Aorta (tissue), 5 donors: ENCODE measurements around the gene USP24. TPM values are rescaled to one million over a fixed set of nuclear protein-coding genes. Genes with fewer than 3 reads are reported as not detected.

Experiments used
- ATAC-seq: fragments of 200-7000 bp; cut with Tn5 transposase; one replicate; pipeline ENCODE4 v1.9.1; 2022; ENCODE audit warnings: moderate library complexity; ENCODE audit not compliant: low FRiP score
- DNase-seq, 2 donors: peaks; one replicate each; pipeline ENCODE4 v3.0.0-alpha.2; 2020
- H3K27ac ChIP-seq, 2 donors: one replicate each; pipeline ENCODE4 v1.5.1; 2013; ENCODE audit warnings: low read length in 2 of 2, mild to moderate bottlenecking in 2 of 2, moderate library complexity in 2 of 2, control low read depth in 1 of 2, inconsistent platforms in 1 of 2, low read depth in 1 of 2
- H3K27me3 ChIP-seq, 2 donors: one replicate each; pipeline ENCODE4 v1.6.1; 2013; ENCODE audit warnings: control low read depth in 1 of 2, low read length in 1 of 2, mild to moderate bottlenecking in 1 of 2, moderate library complexity in 1 of 2; ENCODE audit not compliant: insufficient read depth in 2 of 2, control insufficient read depth in 1 of 2
- H3K36me3 ChIP-seq, 2 donors: one replicate each; pipeline ENCODE4 v1.6.1; 2013; ENCODE audit warnings: control low read depth in 1 of 2, low read length in 1 of 2, mild to moderate bottlenecking in 1 of 2; ENCODE audit not compliant: insufficient read depth in 2 of 2, control insufficient read depth in 1 of 2
- H3K4me1 ChIP-seq, 2 donors: one replicate each; pipeline ENCODE4 v1.6.1; 2013; ENCODE audit warnings: low read length in 2 of 2, control low read depth in 1 of 2, mild to moderate bottlenecking in 1 of 2, moderate library complexity in 1 of 2; ENCODE audit not compliant: insufficient read depth in 2 of 2, control insufficient read depth in 1 of 2
- H3K4me3 ChIP-seq, 2 donors: one replicate each; pipeline ENCODE4 v1.5.1; 2013; ENCODE audit warnings: low read length in 2 of 2, control low read depth in 1 of 2, mild to moderate bottlenecking in 1 of 2
- H3K9me3 ChIP-seq: one replicate; pipeline ENCODE4 v1.6.1; 2013; ENCODE audit warnings: mild to moderate bottlenecking, low read length; ENCODE audit not compliant: control insufficient read depth
- WGBS, 2 donors: extraction: QIAGEN DNeasy Blood & Tissue Kit; methylation state at CpG; one replicate each; pipeline ENCODE4 v1.1.7; 2013; 5-methylcytosine and 5-hydroxymethylcytosine counted together
- intact Hi-C, 2 donors: fragments of 100-400 bp; cut with DNase I; formaldehyde crosslinking; loops; one replicate each; pipeline versions ENCODE4 v1.14.2 to v1.15.0; 2022
- polyA plus RNA-seq, 2 donors: library from polyadenylated mRNA; stranded (reverse); fragments of 200-250 nt; gene quantifications; one replicate each; pipeline ENCODE4 v1.2.3, GENCODE V29; 2013
- total RNA-seq, 2 donors: library from RNA; stranded (reverse); fragmentation: NEBNext Ultra II Directional; extraction: Animal tissue kit (Norgen Biotek cat#: 25700); gene quantifications; one replicate each; pipeline ENCODE4 v1.2.1, GENCODE V29; 2021
- donor health status: healthy with polysubstance abuse.
- donor health status: Bipolar disorder and iron deficiency.
- donor health status: DM: no; HTN: no; CAD: no.
- donor health status: DM: no; HTN: no; CAD: no.
- donor health status: DM: yes; HTN: yes; CAD: no.

Gene USP24
- total and polyA plus RNA-seq, 4 donors, result 4.4 to 54.4 (median 29.8) TPM

GRCh38 chr1:55089683-55090082 lies 125.5 kb downstream of the USP24 start:
- ATAC-seq, result no peak
- 83 to 91% methylated on average over 2 of the region's 2 CpGs for WGBS, 2 donors

GRCh38 chr1:55088413-55088812 lies 126.8 kb downstream of the USP24 start:
- ATAC-seq (no peak), DNase-seq (no peak)
- Histone ChIP-seq H3K4me1 (no peaks in the 10 kb centered on the region), H3K27ac (no peak overlapping the region), H3K27me3 (no peaks in the 10 kb centered on the region), H3K4me3 (no peak overlapping the region), H3K36me3 (peaks cover 21 to 23% of the 10 kb centered on the region in 2 donors), H3K9me3 (no peaks in the 10 kb centered on the region)
- intact Hi-C loops, result no loop called here
- WGBS, 2 donors, result 64 to 66% methylated on average over 4 of the region's 4 CpGs

More at GRCh38 chr1:55089683-55090082, 125.5 kb downstream of the USP24 start:
- H3K27me3 ChIP-seq, result no peaks in the 10 kb centered on the region
- no peak overlapping the region for H3K4me3 ChIP-seq
- H3K9me3 ChIP-seq, result no peaks in the 10 kb centered on the region
- intact Hi-C loops, result no loop called here
- H3K4me1 ChIP-seq, result no peaks in the 10 kb centered on the region
- DNase-seq, result no peak
- H3K36me3 ChIP-seq, result peaks cover 22 to 23% of the 10 kb centered on the region in 2 donors
- no peak overlapping the region for H3K27ac ChIP-seq

- Histone ChIP-seq H3K4me3 (no peak overlapping the region), H3K36me3 (peaks cover 23% of the 10 kb centered on the region in 2 donors)
- intact Hi-C loops, result no loop called here
Observed at GRCh38 chr1:55087439-55087838, 127.7 kb downstream of the USP24 start.

GRCh38 chr1:55084257-55084656 lies 130.9 kb downstream of the USP24 start:
- no peaks in the 10 kb centered on the region for H3K9me3 ChIP-seq
- peaks cover 21 to 22% of the 10 kb centered on the region in 2 donors for H3K36me3 ChIP-seq
- H3K27ac ChIP-seq, result no peak overlapping the region
- 91 to 94% methylated on average over 7 of the region's 7 CpGs for WGBS, 2 donors
- H3K4me3 ChIP-seq, result no peak overlapping the region
- no peak for DNase-seq
- no peak for ATAC-seq
- no peaks in the 10 kb centered on the region for H3K4me1 ChIP-seq
- intact Hi-C loops, result no loop called here
- no peaks in the 10 kb centered on the region for H3K27me3 ChIP-seq

More at GRCh38 chr1:55087439-55087838, 127.7 kb downstream of the USP24 start:
- DNase-seq (no peak), ATAC-seq (no peak)
- Histone ChIP-seq H3K4me1 (no peaks in the 10 kb centered on the region), H3K9me3 (no peaks in the 10 kb centered on the region), H3K27ac (no peak overlapping the region), H3K27me3 (no peaks in the 10 kb centered on the region)
- WGBS, 2 donors, result 85 to 86% methylated on average over 3 of the region's 3 CpGs

- Histone ChIP-seq H3K27me3 (no peaks in the 10 kb centered on the region), H3K9me3 (no peaks in the 10 kb centered on the region), H3K27ac (no peak overlapping the region), H3K4me3 (no peak overlapping the region), H3K36me3 (peaks cover 13 to 17% of the 10 kb centered on the region in 2 donors), H3K4me1 (no peaks in the 10 kb centered on the region)
- 26 to 28% methylated on average over 2 of the region's 2 CpGs for WGBS, 2 donors
- DNase-seq (no peak), ATAC-seq (no peak)
- intact Hi-C loops, result no loop called here
Observed at GRCh38 chr1:55081905-55082296, 133.3 kb downstream of the USP24 start.

- ATAC-seq, result no peak
- Histone ChIP-seq H3K4me3 (no peak overlapping the region), H3K9me3 (no peaks in the 10 kb centered on the region), H3K36me3 (peaks cover 13 to 19% of the 10 kb centered on the region in 2 donors), H3K27ac (no peak overlapping the region), H3K27me3 (no peaks in the 10 kb centered on the region), H3K4me1 (no peaks in the 10 kb centered on the region)
- WGBS, 2 donors, result 60 to 63% methylated on average over 9 of the region's 9 CpGs
- no peak for DNase-seq
- intact Hi-C loops, result no loop called here
Observed at GRCh38 chr1:55081188-55081904, 133.8 kb downstream of the USP24 start.

- no peak overlapping the region for H3K27ac ChIP-seq
- intact Hi-C loops, result no loop called here
- peaks cover 6 to 9% of the 10 kb centered on the region in 2 donors for H3K36me3 ChIP-seq
- ATAC-seq (no peak), DNase-seq (no peak)
- WGBS, 2 donors, result 95 to 96% methylated on average over 7 of the region's 7 CpGs
- no peak overlapping the region for H3K4me3 ChIP-seq
- no peaks in the 10 kb centered on the region for H3K4me1 ChIP-seq
- H3K9me3 ChIP-seq, result no peaks in the 10 kb centered on the region
- H3K27me3 ChIP-seq, result no peaks in the 10 kb centered on the region
Observed at GRCh38 chr1:55079651-55080050, 135.5 kb downstream of the USP24 start.

GRCh38 chr1:55078470-55078869 lies 136.7 kb downstream of the USP24 start:
- no peaks in the 10 kb centered on the region for H3K4me1 ChIP-seq
- no peak overlapping the region for H3K27ac ChIP-seq
- H3K4me3 ChIP-seq, result no peak overlapping the region
- intact Hi-C loops, result no loop called here
- WGBS, 2 donors, result 83 to 88% methylated on average over 3 of the region's 3 CpGs
- peaks cover 6 to 9% of the 10 kb centered on the region in 2 donors for H3K36me3 ChIP-seq
- no peaks in the 10 kb centered on the region for H3K27me3 ChIP-seq
- no peaks in the 10 kb centered on the region for H3K9me3 ChIP-seq
- ATAC-seq (no peak), DNase-seq (no peak)

- Histone ChIP-seq H3K27me3 (no peaks in the 10 kb centered on the region), H3K4me3 (no peak overlapping the region), H3K4me1 (no peaks in the 10 kb centered on the region), H3K36me3 (peaks cover 4 to 10% of the 10 kb centered on the region in 2 donors), H3K27ac (no peak overlapping the region), H3K9me3 (no peaks in the 10 kb centered on the region)
- intact Hi-C loops, result no loop called here
- no peak for DNase-seq
- 67 to 76% methylated on average over 1 of the region's 1 CpG for WGBS, 2 donors
- no peak for ATAC-seq
Observed at GRCh38 chr1:55076356-55076755, 138.8 kb downstream of the USP24 start.
